AG08396 (cell line): ENCODE measurements around the gene LRFN3.
"Not testable (repeated sequence)": the region's sequence is repeated elsewhere in the genome, so short reads cannot be mapped to it uniquely, and the experiment has no call there.

Experiments used
- DNase-seq: peaks from one replicate; pipeline ENCODE4 v3.0.0; 2012; ENCODE audit warnings: low spot score, mixed read lengths

The LRFN3 gene

DNA sequence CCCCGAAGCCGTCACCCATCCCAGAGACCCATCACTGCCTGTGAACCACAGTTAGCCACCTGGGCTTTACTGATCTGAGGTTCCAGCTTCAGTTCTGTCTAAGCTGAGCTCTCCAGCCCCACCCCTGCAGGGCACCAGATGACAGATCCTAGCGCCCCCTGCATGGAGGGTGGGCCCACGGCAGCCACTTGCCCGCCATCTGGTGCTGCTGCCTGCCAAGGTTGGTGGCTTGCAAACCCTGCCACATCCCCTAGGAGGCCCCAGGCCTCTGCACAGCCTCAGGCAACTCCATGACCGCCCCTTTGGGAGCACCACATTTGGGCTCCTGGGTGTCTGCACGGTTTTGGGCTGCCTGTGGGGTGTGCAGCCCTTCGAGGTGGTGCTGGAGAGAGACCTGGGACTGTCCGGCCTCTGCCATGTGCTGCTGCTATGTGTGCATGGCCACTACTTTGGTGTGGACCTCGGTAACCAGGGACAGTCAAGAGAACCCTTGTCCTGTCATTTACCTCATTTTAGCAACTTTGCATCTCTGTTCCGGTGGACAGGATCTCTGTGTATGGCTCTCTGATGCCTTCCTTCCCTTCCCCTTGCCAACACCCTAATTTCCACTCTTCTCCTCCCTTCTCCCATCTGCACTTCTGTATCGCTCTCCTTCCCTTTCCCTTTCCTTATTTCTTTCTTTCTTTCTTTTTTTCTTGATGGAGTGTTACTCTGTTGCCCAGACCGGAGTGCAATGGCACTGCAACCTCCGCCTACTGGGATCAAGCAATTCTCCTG is 41.5 kb downstream of the LRFN3 start:
- no peak for DNase-seq

DNA sequence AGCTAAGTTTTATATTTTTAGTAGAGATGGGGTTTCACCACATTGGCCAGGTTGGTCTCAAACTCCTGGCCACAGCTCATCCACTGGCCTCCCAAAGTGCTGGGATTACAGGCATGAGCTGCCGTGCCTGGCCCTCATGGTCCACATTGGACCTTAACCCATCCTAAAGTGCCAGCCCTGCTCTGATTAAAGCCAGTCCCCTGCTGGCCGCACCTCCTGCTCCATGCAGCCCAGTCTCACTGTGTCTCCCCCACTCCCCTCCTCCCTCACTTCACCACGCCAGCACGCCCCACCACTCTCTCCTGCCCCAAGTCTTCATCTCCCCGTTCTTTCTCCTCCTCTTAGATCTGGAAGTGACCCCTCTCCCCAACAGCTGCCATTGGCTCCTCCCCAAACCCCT is 42.1 kb downstream of the LRFN3 start:
- DNase-seq: no peak

DNA sequence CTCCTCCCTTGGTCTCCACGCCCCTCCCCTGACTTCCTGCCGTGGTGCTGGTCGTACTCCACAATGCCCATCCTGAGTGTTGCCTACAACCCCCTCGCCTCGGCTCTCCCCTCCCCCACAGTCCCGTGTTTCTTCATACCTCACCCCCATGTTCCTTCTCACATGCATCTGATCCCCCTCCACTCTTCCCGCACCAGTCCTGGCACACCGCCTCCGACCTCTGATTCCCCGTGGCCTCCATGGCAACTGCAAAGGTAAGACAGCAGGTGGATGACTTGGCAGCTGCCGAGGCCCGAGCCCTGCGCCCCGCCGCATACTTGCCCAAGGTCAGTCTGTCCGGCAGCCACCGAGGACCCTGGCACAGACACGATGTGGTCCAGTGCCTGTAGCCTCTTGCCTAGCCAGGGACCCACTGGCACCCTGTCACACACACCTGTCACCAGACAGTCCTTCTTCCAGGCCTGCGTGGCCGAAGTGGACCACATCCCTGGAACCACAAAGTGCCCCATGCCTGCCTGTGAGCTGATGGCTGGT is 42.7 kb downstream of the LRFN3 start:
- no peak for DNase-seq

DNA sequence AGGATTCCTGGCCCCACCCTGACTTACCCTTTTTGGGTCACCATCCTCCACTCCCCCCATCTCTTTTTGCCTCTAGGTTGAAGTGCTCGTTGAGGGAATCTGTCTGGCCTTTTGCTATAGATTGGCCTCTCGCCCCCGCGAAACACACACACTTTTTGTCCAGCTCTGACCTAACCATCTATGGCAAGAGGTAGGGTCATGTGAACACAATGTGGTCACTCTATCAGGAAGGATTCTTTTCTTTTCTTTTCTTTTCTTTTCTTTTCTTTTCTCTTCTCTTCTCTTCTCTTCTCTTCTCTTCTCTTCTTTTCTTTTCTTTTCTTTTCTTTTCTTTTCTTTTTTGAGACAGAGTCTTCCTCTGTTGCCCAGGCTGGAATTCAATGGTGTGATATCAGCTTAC is 44.8 kb downstream of the LRFN3 start:
- not testable (repeated sequence) for DNase-seq

DNA sequence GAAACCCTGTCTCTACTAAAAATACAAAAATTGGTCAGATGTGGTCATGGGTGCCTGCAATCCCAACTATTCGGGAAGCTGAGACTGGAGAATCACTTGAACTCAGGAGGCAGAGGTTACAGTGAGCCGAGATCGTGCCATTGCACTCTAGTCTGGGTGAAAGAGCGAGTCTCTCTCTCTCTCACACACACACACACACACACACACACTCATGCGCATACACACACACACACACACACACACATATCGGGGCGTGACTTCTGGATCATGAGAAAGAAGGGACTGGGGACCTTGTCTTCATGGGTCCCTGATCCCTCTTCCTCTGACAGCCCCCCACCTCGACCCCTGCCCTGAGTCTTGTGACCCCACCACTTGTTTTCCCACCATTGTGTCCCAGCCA is 47.0 kb downstream of the LRFN3 start:
- DNase-seq: no peak

DNA sequence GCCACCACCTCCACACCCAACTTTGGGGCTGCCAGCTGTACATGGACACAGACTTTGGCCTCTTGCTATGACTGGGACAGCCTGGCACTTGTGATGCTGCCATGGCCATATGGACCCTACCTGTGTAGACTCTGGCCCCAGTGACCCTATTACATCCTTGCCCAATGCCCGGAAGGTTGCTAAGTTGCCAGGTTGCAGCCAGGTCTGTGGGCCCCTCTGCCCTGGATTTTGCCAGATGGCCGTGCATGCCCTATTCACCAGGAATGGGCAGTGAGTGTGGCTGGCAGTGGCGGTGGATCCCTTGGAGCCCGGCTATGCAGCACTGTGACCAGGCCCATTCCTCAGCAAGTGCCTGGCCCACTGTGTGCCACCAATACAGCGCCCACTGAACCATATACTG is 49.9 kb downstream of the LRFN3 start:
- DNase-seq: no peak

DNA sequence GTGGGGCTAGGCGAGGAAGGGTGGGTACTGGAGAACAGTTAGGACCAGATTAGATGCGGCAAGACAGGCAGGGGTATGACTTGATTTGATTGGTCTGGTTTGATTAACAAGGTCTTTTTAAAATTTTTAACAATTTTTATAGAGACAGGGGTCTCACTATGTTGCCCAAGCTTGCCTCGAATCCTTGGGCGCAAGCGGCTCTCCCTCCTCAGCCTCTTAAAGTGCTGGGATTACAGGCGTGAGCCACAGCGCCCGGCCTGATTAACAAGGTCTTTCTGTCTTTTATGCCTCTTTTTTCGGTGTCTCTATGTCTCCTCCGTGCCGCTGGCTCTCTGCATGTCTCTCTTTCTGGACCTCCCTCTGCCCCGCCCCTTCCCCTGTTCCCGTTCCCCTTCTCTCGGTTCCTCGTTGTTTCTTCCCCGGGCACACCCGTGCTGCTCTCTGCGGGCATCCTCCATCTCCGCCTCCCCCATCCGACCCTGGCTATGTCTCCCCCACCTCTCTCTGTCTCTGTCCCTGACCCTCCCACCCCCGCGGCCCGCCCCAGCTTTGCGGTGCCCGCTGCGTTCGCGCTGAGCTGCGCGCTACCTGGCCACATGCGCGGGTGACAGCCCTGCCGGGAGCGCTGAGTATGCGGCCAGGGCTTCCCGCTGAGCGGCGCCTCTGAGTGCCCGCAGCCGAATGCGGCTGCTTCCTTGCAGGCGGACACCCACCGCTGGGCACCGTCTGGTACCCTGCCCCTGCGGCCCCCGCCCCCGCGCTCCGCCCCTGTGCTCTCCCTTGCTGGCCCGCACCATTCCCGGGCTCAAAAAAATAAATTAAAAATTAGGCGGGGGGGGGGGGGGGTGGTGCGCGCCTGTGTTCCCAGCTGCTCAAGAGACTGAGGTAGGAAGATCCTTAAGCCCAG is 50.7 kb downstream of the LRFN3 start:
- DNase-seq: no peak

DNA sequence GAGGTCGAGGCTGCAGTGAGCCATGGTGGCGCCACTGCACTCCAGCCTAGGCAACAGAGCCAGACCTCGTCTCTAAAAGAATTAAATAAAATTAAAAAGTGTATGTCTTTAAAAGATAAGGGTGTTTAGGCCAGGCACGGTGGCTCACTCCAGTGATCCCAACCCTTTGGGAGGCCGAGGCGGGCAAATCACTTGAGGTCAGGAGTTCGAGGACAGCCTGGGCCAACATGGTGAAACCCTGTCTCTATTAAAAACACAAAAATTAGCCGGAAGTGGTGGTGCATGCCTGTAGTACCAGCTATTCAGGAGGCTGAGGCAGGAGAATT is 51.4 kb downstream of the LRFN3 start:
- DNase-seq: no peak

DNA sequence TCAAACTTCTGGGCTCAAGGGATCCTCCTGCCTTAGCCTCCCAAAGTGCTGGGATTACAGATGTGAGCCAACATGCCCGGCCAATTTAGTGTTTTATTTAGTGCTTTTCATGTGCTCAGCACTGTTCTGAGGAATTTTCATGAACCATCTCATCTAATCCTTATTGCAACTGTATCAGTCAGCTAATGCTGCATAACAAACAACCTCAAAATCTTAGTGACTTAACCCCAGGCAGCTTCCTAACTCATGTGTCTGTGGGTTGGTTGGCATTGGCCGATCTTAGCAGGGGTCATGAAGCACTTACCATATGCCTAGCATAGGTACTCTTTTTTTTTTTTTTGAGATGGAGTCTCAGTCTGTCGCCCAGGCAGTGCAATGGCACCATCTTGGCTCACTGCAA is 52.6 kb downstream of the LRFN3 start:
- no peak for DNase-seq

DNA sequence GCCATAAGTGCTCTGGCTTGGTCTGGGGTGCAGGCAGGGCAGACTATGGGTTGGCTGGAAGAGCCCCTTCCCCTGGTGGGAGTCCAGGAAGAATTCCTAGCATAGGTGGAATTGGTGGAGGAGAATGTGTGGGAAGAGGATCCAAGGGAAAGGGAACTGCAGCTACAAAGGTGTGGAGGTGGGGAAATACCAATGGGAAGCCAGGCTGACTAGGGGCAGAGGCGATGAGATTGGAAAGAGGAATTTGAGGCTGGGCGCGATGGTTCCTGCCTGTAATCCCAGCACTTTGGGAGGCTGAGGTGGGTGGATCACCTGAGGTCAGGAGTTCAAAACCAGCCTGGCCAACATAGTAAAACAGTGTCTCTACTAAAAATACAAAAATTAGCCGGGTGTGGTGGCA is 54.0 kb downstream of the LRFN3 start:
- DNase-seq: no peak

DNA sequence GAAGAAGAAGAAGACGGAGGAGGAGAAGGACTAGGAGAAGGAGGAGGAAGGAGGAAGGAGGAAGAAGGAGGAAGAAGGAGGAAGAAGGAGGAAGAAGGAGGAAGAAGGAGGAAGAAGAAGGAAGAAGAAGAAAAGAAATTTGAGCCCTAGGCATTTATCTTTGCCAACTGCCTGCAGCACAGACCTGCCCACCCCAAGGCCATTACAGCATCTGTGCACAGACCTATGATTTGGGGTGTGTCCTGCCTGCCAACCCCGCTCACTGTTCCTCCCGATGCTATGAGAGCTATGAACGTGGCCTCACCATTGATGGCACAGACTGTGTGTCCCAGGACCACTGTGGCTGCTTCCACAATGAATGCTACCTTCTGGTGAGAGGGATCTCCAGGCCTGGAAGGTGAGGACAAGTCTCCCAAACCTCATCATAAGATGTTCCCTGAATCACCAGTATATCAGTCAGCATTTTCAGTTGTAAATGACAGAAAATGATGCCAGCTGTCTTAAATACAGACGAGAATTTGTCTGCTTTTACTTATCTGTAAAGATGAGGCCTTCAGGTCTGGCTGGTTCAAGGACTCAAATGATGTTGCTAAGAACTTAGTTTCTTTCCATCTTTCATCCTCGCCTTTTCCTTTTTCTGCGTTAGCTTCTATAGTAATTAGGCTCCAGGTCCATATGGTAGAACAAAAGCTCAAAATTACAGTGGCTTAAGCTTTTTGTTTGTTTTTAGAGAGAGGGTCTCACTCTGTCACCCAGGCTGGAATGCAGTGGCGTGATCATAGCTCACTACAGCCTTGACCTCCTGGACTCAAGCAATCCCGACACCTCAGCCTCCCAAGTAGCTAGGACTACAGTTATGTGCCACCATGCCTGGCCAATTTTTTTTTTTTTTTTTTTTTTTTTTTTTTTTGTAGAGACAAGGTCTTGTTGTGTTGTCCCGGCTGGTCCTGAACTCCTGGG is 54.9 kb downstream of the LRFN3 start:
- DNase-seq: no peak

DNA sequence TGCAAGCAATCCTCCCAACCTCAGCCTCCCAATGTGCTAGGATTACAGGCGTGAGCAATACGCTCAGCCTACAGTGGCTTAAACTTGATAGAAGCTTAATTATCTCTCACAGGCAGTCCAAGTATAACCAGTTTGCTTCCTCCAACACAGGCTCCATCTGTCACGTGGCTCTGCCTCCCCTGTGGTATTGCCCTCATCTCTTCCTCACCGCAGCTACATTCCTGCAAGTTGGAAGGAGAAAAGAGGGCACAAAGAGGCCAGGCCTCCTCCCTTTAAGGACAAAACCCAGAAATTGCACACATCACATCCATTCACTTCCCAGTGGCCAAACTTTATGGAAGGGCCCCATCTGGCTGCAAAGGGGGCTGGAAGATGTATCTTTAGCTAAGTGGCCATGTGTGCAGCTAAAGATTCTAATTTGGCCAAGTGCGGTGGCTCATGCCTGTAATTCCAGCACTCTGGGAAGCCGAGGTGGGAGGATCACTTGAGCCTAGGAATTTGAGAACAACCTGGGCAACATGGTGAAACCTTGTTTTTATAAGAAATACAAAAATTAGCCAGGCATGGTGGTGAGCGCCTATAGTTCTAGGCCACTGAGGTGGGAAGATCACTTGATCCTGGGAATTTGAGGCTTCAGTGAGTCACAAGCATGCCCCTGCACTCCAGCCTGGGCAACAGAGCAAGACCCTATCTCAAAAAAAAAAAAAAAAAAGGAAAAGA is 55.7 kb downstream of the LRFN3 start:
- DNase-seq: no peak

DNA sequence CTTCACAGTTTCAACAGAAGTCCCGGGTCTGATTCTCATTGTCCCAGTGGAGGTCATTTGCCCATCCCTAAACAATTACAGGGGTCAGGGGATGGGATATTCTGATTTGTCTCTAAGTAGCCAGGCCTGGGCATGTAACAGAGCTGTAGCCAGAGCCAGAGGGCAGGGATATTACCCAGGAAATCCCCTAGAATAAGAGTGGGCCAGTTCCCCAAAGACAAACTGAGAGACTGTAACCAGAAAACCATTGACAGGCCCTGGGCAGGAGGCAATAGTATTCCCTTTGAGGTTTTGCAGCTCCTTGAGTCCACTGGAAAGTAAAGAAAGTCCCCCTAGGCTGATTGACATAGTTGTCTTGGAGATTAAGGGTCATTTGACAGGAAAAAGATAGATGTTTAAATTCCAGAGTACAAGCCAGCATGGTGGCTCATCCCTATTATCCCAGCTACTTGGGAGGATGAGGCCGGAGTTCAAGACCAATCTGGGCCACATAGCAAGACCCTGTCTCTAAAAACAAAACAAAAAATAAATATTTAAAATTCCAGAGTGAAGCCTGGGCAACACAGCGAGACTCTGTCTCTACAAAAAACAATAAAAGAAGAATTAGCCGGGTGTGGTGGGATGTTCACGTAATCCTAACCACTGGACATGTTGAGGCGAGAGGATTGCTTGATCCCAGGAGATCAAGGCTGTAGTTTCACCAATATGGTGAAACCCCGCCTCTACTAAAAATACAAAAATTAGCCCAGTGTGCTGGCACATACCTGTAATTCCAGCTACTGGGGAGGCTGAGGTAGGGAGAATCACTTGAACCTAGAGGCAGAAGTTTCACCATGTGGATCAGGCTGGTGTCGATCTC is 57.0 kb downstream of the LRFN3 start:
- no peak for DNase-seq

DNA sequence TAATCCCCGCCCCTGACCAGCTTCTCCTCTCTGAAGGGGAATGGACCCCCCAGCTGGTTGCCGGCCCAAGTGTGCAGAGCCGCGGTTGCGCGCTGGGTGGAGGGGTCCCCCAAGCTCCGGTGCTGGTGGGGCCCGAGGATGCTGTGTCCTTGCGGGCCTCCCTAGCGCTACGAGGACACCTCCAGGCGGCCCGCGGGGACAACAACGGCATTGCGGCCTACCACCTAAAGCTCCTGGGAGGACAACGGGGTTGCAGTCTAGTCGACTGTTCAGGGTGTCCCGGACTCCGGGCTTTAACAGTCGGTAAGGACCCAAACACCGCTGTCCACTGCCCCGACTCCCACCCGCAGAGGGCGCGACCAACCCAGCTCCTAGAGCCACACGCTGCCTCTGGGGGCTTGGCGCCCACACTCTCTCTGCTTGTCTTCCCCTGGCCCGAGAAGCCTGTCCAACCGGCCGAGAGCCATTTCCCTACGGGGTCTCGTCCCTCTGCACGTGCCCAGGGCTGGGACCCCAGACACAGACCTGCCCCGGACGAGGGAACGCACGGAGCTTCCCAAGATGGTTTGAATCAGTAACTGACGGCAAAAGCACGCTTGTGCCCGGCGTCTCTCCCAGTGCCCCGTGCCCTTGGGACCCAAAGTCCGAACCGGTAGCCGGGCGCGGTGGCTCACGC is 57.9 kb downstream of the LRFN3 start:
- DNase-seq: no peak
